NT2/D1 (cell line): ENCODE data around the gene FAM47B.
A peak's percentile ranks its signal among the peaks of the same experiment; 100 is the strongest.

ENCODE experiments used
- DNase-seq: peaks from one replicate; pipeline ENCODE4 v3.0.0-alpha.2; 2011; ENCODE audit warnings: low read depth, low spot score
- H3K27me3 ChIP-seq: 2 replicates; pipeline ENCODE4 v1.6.0; 2011; ENCODE audit warnings: mild to moderate bottlenecking; ENCODE audit not compliant: insufficient read length, insufficient read depth
- H3K36me3 ChIP-seq: 2 replicates; pipeline ENCODE4 v1.6.1; 2011; ENCODE audit warnings: mild to moderate bottlenecking, low read length, mixed read lengths; ENCODE audit not compliant: insufficient read depth, insufficient read length
- H3K4me1 ChIP-seq: 2 replicates; pipeline ENCODE4 v1.5.1; 2011; ENCODE audit not compliant: insufficient read depth, insufficient read length
- H3K4me3 ChIP-seq: 2 replicates; pipeline ENCODE4 v1.5.1; 2011; ENCODE audit warnings: low read depth; ENCODE audit not compliant: insufficient read length
- H3K9ac ChIP-seq: 2 replicates; pipeline ENCODE4 v1.6.0; 2011; ENCODE audit warnings: low read depth; ENCODE audit not compliant: insufficient read length
- H3K9me3 ChIP-seq: 2 replicates; pipeline ENCODE4 v1.5.1; 2011; ENCODE audit warnings: mild to moderate bottlenecking, low read length; ENCODE audit not compliant: insufficient read depth
- SUZ12 ChIP-seq: IDR thresholded peaks from 2 replicates; pipeline ENCODE4 v1.6.1; 2011; ENCODE audit not compliant: insufficient read length, insufficient read depth; ENCODE audit errors: extremely low read depth
- YY1 ChIP-seq: IDR thresholded peaks from 2 replicates; pipeline ENCODE4 v1.6.1; 2011; ENCODE audit not compliant: insufficient read length, insufficient read depth
- ZNF274 ChIP-seq: IDR thresholded peaks from 2 replicates; pipeline ENCODE4 v1.6.1; 2011; ENCODE audit warnings: mild to moderate bottlenecking, low read depth, low read length

Gene FAM47B

DNA sequence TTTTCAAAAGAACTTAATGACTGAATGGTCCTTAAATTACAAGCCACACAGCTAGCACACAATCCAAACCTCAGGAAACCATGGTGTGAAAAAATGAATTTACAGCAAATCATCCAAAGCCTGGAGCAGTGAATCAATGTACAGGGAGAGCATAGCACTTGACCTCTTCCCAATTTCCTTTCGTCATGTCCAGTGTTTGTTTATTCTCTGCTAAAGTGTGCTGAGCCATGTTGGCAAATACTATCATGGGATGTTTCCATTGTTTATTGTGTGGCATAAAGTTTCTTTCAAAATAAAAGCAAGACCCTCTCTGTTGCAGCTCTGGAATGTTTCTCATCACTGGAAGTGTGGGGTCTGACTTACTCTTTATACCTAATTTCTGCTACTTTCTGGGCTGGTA lies 25.4 kb upstream of the FAM47B start:
- H3K27me3 ChIP-seq: no peaks in the 10 kb centered on the region
- H3K4me3 ChIP-seq: no peak overlapping the region
- H3K4me1 ChIP-seq: no peaks in the 10 kb centered on the region
- DNase-seq: no peak
- H3K9ac ChIP-seq: no peak overlapping the region
- no peaks in the 10 kb centered on the region for H3K9me3 ChIP-seq
- no peaks in the 10 kb centered on the region for H3K36me3 ChIP-seq
- TF ChIP-seq ZNF274 (no peak), YY1 (no peak), SUZ12 (no peak)

DNA sequence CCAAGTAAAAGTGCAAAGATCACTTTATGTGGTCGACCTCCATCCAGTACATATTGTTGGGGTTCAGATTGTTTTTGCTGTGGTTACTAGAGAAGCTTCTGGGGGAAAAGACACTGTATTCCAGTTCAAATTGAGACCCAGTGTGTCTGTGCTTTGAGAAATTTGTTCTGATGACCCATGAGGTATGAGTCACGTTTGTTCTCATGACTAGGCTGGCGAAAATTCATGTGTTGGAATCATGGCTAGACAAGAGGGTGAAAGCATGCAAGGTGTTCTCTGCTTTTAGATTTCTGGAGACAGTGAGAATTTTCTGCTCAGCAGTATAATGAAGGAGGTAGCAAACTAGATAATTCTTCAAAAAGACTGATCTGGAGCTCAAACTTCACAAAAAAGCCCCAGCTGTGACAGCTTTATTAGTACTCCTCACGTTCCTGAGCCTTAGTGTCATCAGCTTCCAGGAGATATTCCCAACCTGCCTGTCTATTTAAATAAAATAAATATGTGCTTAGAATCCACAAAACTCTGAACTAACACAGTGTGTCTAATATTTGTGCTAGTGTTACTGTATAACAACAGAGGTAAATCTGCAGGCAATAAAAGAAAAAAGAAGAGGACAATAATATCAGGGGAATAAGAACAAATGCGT lies 24.4 kb upstream of the FAM47B start:
- no peaks in the 10 kb centered on the region for H3K9me3 ChIP-seq
- H3K27me3 ChIP-seq: no peaks in the 10 kb centered on the region
- no peaks in the 10 kb centered on the region for H3K4me1 ChIP-seq
- TF ChIP-seq YY1: no peak
- no peak for TF ChIP-seq ZNF274
- no peak for TF ChIP-seq SUZ12
- no peak overlapping the region for H3K4me3 ChIP-seq
- DNase-seq: no peak
- H3K36me3 ChIP-seq: no peaks in the 10 kb centered on the region
- no peak overlapping the region for H3K9ac ChIP-seq

DNA sequence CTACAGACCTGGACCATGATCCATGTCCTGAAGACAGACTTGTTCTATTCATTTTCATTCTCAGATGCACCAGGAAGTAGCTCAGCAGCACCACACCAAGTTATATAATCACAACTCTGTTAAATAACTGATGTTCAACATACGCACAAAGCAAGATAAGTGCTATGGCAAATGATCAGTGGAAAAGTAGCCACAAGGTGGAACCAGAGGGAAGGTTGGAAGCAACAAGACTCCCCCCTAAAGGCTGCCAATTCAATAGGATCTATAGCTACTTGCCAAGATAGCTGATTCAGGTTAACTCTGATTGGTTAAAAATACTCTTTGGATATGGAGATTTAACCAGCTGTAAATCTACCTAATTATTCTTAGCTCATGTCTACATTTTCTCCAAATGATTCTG lies 23.7 kb upstream of the FAM47B start:
- Histone ChIP-seq H3K4me3 (no peak overlapping the region), H3K9ac (no peak overlapping the region), H3K36me3 (no peaks in the 10 kb centered on the region), H3K27me3 (no peaks in the 10 kb centered on the region), H3K9me3 (no peaks in the 10 kb centered on the region), H3K4me1 (no peaks in the 10 kb centered on the region)
- peak; percentile 47 for DNase-seq
- TF ChIP-seq YY1: no peak
- no peak for TF ChIP-seq ZNF274
- TF ChIP-seq SUZ12: no peak

DNA sequence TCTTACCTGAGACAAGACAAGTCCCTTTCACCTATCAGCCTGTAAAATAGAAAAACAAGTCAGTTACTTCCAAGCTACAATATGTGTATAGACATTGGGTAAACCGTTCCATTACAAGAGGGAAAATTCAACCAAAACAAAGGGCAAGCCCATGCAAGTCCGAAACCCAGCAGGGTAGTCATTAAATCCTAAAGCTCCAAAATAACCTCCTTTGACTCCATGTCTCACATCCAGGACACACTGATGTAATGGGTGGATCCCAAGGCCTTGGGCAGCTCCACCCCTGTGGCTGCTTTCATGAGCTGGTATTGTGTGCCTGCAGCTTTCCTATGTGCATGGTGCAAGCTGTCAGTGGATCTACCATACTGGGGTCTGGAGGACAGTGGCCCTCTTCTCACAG lies 14.7 kb upstream of the FAM47B start:
- Histone ChIP-seq H3K27me3 (no peaks in the 10 kb centered on the region), H3K9me3 (no peaks in the 10 kb centered on the region), H3K4me1 (no peaks in the 10 kb centered on the region), H3K4me3 (no peak overlapping the region), H3K9ac (no peak overlapping the region), H3K36me3 (no peaks in the 10 kb centered on the region)
- no peak for TF ChIP-seq ZNF274
- no peak for TF ChIP-seq SUZ12
- TF ChIP-seq YY1: no peak
- no peak for DNase-seq

DNA sequence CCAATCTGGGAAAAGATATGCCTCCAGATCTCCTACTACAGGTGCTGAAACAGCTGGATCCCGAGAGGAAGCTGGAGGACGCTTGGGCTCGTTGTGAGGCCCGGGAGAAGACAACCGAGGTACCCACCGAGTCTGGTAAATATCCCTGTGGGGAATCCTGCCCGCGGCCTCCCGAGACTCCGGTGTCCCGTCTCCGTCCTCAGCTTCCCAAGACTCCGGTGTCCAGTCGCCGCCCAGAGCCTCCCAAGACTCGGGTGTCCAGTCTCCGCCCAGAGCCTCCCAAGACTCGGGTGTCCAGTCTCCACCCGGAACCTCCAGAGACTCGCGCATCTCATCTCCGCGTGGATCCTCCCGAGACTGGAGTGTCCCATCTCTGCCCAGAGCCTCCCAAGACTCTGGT lies 639 bp downstream of the FAM47B start:
- Histone ChIP-seq H3K4me3 (no peak overlapping the region), H3K9me3 (no peaks in the 10 kb centered on the region), H3K27me3 (no peaks in the 10 kb centered on the region), H3K36me3 (no peaks in the 10 kb centered on the region), H3K9ac (no peak overlapping the region), H3K4me1 (no peaks in the 10 kb centered on the region)
- TF ChIP-seq YY1 (no peak), ZNF274 (no peak), SUZ12 (no peak)
- DNase-seq: no peak

DNA sequence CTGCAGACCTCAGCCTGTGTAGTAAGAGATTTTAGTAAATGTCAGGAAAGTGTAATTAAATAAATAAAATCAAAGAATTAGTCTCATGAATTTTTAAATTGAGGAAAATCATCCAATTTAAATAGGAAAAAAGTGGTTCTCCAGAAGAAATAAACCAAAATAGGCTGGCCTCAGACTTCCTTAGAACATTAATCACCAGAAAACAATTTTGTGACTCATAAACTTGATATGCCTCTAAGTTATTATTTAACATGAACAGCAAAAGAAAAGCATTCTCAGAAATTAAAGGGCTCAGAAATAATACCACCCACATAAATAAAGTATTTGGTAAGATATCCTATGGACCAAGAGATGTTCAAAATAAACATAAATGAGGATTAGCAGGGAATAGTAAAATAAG lies 14.3 kb downstream of the FAM47B start:
- H3K4me1 ChIP-seq: no peaks in the 10 kb centered on the region
- H3K9ac ChIP-seq: no peak overlapping the region
- no peaks in the 10 kb centered on the region for H3K27me3 ChIP-seq
- no peak for TF ChIP-seq YY1
- TF ChIP-seq SUZ12: no peak
- no peak for TF ChIP-seq ZNF274
- H3K9me3 ChIP-seq: no peaks in the 10 kb centered on the region
- no peak overlapping the region for H3K4me3 ChIP-seq
- no peak for DNase-seq
- no peaks in the 10 kb centered on the region for H3K36me3 ChIP-seq

DNA sequence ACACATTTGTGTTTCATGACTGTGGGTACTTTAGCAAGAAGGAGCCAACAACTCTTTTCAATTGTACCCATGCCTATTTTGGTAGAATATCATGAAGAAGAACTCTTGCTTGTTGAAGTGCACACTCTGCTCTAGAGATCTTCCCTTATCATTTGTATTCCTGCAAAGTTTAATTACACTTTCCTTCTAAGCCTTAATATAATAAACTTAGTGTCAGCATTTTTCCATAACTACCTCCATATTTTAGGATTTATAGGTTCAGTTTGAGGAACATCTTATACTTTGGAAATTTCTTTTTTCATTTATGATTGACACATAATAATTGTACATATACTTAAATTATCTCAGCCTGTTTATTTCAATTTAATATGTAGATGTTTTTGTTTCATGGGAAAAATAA lies 19.1 kb downstream of the FAM47B start:
- Histone ChIP-seq H3K4me3 (no peak overlapping the region), H3K36me3 (no peaks in the 10 kb centered on the region), H3K9ac (no peak overlapping the region), H3K27me3 (no peaks in the 10 kb centered on the region), H3K9me3 (no peaks in the 10 kb centered on the region), H3K4me1 (no peaks in the 10 kb centered on the region)
- DNase-seq: no peak
- TF ChIP-seq ZNF274 (no peak), SUZ12 (no peak)

DNA sequence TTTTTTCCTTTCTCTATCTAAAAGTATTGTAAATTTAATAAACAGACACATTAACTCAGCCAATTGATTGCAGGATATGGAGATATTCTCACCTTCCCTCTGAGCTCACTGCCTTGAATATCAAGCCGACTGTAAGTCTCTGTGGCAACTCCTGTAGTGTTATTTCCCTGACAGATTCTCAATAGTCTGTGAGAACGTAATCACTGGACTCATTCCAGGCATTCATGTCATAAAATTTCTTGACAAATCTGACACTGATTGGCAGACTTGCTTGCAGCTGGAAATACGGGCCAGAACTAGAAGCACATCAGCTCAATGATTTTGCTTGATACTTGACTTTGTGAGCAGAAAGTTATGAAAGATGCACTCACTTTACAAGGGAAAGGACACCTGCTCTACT lies 29.6 kb downstream of the FAM47B start:
- no peaks in the 10 kb centered on the region for H3K9me3 ChIP-seq
- H3K36me3 ChIP-seq: no peaks in the 10 kb centered on the region
- no peak overlapping the region for H3K9ac ChIP-seq
- no peaks in the 10 kb centered on the region for H3K4me1 ChIP-seq
- H3K27me3 ChIP-seq: no peaks in the 10 kb centered on the region
- TF ChIP-seq SUZ12: no peak
- TF ChIP-seq YY1: no peak
- no peak for TF ChIP-seq ZNF274
- no peak for DNase-seq
- H3K4me3 ChIP-seq: no peak overlapping the region
